HK-2 (cell line): Measurements from ENCODE around the gene TBC1D17.

Experiments used
- DNase-seq: peaks from one replicate; pipeline ENCODE4 v3.0.0-alpha.2; 2018; ENCODE audit not compliant: unreplicated experiment

TBC1D17 gene

GRCh38 chr19:49877020-49877878 lies at the start of gene TBC1D17, which contains the start of gene AKT1S1:
Gene TBC1D17 (plus strand): TSS chr19:49877702. CDS start chr19:49877724, 22 bp downstream.
Gene AKT1S1 (minus strand): TSS chr19:49877355. CDS start chr19:49873295, 4,060 bp downstream.
- peak; percentile 99 for DNase-seq

- DNase-seq, result no peak
Measured at GRCh38 chr19:49829200-49829599, 48.3 kb upstream of the TBC1D17 start.

- no peak for DNase-seq
Measured at GRCh38 chr19:49829721-49830120, 47.8 kb upstream of the TBC1D17 start.

GRCh38 chr19:49830766-49831165 lies 46.7 kb upstream of the TBC1D17 start:
- DNase-seq, result no peak

GRCh38 chr19:49831592-49831991 lies 45.9 kb upstream of the TBC1D17 start:
- DNase-seq, result no peak

GRCh38 chr19:49832556-49832955 lies 44.9 kb upstream of the TBC1D17 start:
- DNase-seq, result no peak

- no peak for DNase-seq
Measured at GRCh38 chr19:49833599-49833998, 43.9 kb upstream of the TBC1D17 start.

- DNase-seq, result no peak
Measured at GRCh38 chr19:49835562-49835961, 41.9 kb upstream of the TBC1D17 start.

- DNase-seq, result no peak
Measured at GRCh38 chr19:49836176-49837008, 41.1 kb upstream of the TBC1D17 start.

GRCh38 chr19:49837009-49837310 lies 40.5 kb upstream of the TBC1D17 start:
- DNase-seq, result no peak

GRCh38 chr19:49837425-49837824 lies 40.1 kb upstream of the TBC1D17 start:
- DNase-seq, result no peak

- no peak for DNase-seq
Measured at GRCh38 chr19:49838885-49839588, 38.5 kb upstream of the TBC1D17 start.

GRCh38 chr19:49839713-49840112 lies 37.8 kb upstream of the TBC1D17 start:
- no peak for DNase-seq

GRCh38 chr19:49840321-49840720 lies 37.2 kb upstream of the TBC1D17 start:
- no peak for DNase-seq

GRCh38 chr19:49840736-49841249 lies 36.7 kb upstream of the TBC1D17 start:
- no peak for DNase-seq

GRCh38 chr19:49843265-49843664 lies 34.2 kb upstream of the TBC1D17 start:
- DNase-seq, result no peak

- DNase-seq, result no peak
Measured at GRCh38 chr19:49844138-49845095, 33.1 kb upstream of the TBC1D17 start.

- no peak for DNase-seq
Measured at GRCh38 chr19:49845414-49845813, 32.1 kb upstream of the TBC1D17 start.

- no peak for DNase-seq
Measured at GRCh38 chr19:49846408-49846807, 31.1 kb upstream of the TBC1D17 start.

- DNase-seq, result peak; percentile 47
Measured at GRCh38 chr19:49847731-49848696, 29.5 kb upstream of the TBC1D17 start.
